ENCODE results near the gene SP1. TPM values are rescaled to one million over a fixed set of nuclear protein-coding genes. Genes with fewer than 3 reads are reported as not detected.
"Not testable (repeated sequence)": the region's sequence is repeated elsewhere in the genome, so short reads cannot be mapped to it uniquely, and the experiment has no call there.

SP1 gene
- total RNA-seq, 1 donor from 2014 or later = 34.8 TPM

DNA sequence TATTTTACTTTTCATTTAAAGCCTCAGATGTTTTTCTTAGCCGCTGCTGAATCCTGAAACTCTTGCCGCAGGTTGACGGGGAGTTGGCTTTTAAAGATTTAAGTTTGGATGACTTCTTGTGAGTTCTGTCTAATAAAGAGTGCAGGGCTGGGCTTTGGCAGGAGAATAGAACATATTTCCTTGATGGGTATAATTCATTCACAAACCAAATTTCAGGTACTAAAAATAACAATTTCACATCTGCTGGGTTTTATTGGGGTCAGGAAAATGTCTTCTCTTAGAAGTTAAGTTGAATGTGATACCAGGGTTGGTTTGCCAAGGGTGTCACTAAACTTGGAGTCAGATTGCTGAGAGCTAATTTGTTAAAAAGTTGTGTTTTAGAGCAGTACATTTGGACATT, 9.7 kb downstream of the SP1 start:
- Mint-ChIP-seq H3K4me1 (ENCODE audit: low read depth, unreplicated experiment) (peaks cover 7% of the 10 kb centered on the region), H3K27me3 (ENCODE audit: unreplicated experiment) (no peaks in the 10 kb centered on the region), H3K4me3 (ENCODE audit: unreplicated experiment) (peak overlapping the region; percentile 1), H3K9me3 (ENCODE audit: unreplicated experiment) (peaks cover 1% of the 10 kb centered on the region), H3K36me3 (ENCODE audit: unreplicated experiment) (no peaks in the 10 kb centered on the region), H3K27ac (ENCODE audit: unreplicated experiment) (no peak overlapping the region)
- no peak for DNase-seq
- no peak for TF ChIP-seq CTCF (IDR thresholded peaks at IDR 0.05; ENCODE audit: partially characterized antibody, unreplicated experiment)

DNA sequence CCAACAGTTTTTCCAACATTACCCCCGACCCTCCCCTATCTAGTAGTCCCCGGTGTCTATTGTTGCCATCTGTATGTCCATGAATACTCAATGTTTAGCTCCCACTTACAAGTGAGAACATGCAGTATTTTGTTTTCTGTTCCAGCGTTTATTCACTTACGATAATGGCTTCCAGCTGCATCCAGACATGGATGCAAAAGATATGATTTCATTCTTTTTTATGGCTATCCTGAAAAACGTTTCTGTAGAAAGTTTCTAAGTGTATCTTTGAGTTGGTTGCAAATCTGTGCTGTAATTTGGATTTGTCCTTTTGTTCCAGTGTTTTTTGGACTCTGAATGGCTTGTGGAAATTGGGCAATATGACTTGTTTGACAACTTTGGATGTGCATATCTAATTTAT, 11.7 kb downstream of the SP1 start:
- Mint-ChIP-seq H3K36me3 (ENCODE audit: unreplicated experiment) (no peaks in the 10 kb centered on the region), H3K4me1 (ENCODE audit: low read depth, unreplicated experiment) (peaks cover 5% of the 10 kb centered on the region), H3K4me3 (ENCODE audit: unreplicated experiment) (no peak overlapping the region), H3K27me3 (ENCODE audit: unreplicated experiment) (no peaks in the 10 kb centered on the region), H3K27ac (ENCODE audit: unreplicated experiment) (peak overlapping the region; percentile 12), H3K9me3 (ENCODE audit: unreplicated experiment) (peaks cover 1% of the 10 kb centered on the region)
- no peak for TF ChIP-seq CTCF (IDR thresholded peaks at IDR 0.05; ENCODE audit: partially characterized antibody, unreplicated experiment)
- no peak for DNase-seq

DNA sequence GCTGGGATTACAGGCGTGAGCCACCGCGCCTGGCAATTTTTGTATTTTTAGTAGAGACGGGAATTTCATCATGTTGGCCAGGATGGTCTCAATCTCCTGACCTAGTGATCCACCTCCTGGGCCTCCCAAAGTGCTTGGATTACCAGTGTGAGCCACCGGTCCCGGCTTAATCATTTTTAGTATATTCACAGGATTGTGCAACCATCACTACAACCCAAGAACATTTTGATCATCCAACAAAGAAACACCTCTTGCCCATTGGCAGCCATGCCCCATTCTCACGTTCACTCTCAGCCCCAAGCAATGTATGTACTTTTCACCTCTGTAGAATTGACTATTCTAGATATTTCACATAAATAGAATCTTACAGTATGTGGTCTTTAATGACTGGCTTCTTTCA, 19.9 kb downstream of the SP1 start:
- no peak for DNase-seq
- H3K27me3 Mint-ChIP-seq (ENCODE audit: unreplicated experiment) = no peaks in the 10 kb centered on the region
- no peak for TF ChIP-seq CTCF (IDR thresholded peaks at IDR 0.05; ENCODE audit: partially characterized antibody, unreplicated experiment)
- H3K36me3 Mint-ChIP-seq (ENCODE audit: unreplicated experiment) = peaks cover 5% of the 10 kb centered on the region
- peaks cover 2% of the 10 kb centered on the region for H3K9me3 Mint-ChIP-seq (ENCODE audit: unreplicated experiment)
- H3K4me3 Mint-ChIP-seq (ENCODE audit: unreplicated experiment) = no peak overlapping the region
- H3K27ac Mint-ChIP-seq (ENCODE audit: unreplicated experiment) = no peak overlapping the region
- H3K4me1 Mint-ChIP-seq (ENCODE audit: low read depth, unreplicated experiment) = no peaks in the 10 kb centered on the region

- DNase-seq; H3K4me3 Mint-ChIP-seq (ENCODE audit: unreplicated experiment); H3K36me3 Mint-ChIP-seq (ENCODE audit: unreplicated experiment); H3K27ac Mint-ChIP-seq (ENCODE audit: unreplicated experiment); H3K9me3 Mint-ChIP-seq (ENCODE audit: unreplicated experiment); H3K4me1 Mint-ChIP-seq (ENCODE audit: low read depth, unreplicated experiment); H3K27me3 Mint-ChIP-seq (ENCODE audit: unreplicated experiment): not testable (repeated sequence)
Measured at GRCh38 chr12:53402351-53402750, 22.4 kb downstream of the SP1 start.

DNA sequence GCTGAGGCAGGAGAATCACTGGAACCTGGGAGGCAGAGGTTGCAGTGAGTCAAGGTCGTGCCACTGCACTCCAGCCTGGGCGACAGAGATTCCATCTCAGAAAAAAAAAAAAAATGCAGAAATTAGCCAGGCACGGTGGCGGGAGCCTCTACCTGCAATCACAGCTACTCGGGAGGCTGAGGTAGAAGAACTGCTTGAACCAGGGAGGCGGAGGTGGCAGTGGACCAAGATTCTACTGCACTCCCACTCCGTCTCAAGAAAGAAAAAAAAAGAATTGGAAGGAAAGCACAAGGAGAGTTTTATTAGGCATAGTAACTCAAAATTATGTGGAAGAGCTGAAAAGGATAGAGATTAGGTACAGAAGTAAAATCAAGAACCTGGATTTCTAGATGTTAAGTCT, 22.9 kb downstream of the SP1 start:
- peaks cover 2% of the 10 kb centered on the region for H3K9me3 Mint-ChIP-seq (ENCODE audit: unreplicated experiment)
- DNase-seq = no peak
- TF ChIP-seq CTCF (IDR thresholded peaks at IDR 0.05; ENCODE audit: partially characterized antibody, unreplicated experiment) = no peak
- H3K4me1 Mint-ChIP-seq (ENCODE audit: low read depth, unreplicated experiment) = no peaks in the 10 kb centered on the region
- H3K27me3 Mint-ChIP-seq (ENCODE audit: unreplicated experiment) = no peaks in the 10 kb centered on the region
- H3K27ac Mint-ChIP-seq (ENCODE audit: unreplicated experiment) = no peak overlapping the region
- H3K36me3 Mint-ChIP-seq (ENCODE audit: unreplicated experiment) = peaks cover 5% of the 10 kb centered on the region
- no peak overlapping the region for H3K4me3 Mint-ChIP-seq (ENCODE audit: unreplicated experiment)

GRCh38 chr12:53410951-53411350, 31.0 kb downstream of the SP1 start:
- no peaks in the 10 kb centered on the region for H3K27me3 Mint-ChIP-seq (ENCODE audit: unreplicated experiment)
- no peak for TF ChIP-seq CTCF (IDR thresholded peaks at IDR 0.05; ENCODE audit: partially characterized antibody, unreplicated experiment)
- H3K4me3 Mint-ChIP-seq (ENCODE audit: unreplicated experiment) = no peak overlapping the region
- H3K27ac Mint-ChIP-seq (ENCODE audit: unreplicated experiment) = no peak overlapping the region
- H3K4me1 Mint-ChIP-seq (ENCODE audit: low read depth, unreplicated experiment) = peaks cover 9% of the 10 kb centered on the region
- peaks cover 4% of the 10 kb centered on the region for H3K9me3 Mint-ChIP-seq (ENCODE audit: unreplicated experiment)
- DNase-seq = no peak
- no peaks in the 10 kb centered on the region for H3K36me3 Mint-ChIP-seq (ENCODE audit: unreplicated experiment)
